Neural progenitor cell (in vitro differentiated cells): ENCODE data around the gene RHBDF1. TPM values are rescaled to one million over a fixed set of nuclear protein-coding genes. Genes with fewer than 3 reads are reported as not detected.

Source experiments
- DNase-seq: peaks from one replicate; pipeline ENCODE4 v3.0.0-alpha.2; 2016; ENCODE audit warnings: low spot score
- H2AFZ ChIP-seq: fragments of 200-600 bp; sonication (generic); replicated peaks from 2 replicates; pipeline ENCODE4 v1.6.1; 2016; ENCODE audit warnings: antibody characterized with exemption
- H3F3A ChIP-seq: fragments of 200-600 bp; sonication (generic); 2 replicates; pipeline ENCODE4 v1.6.1; 2016; ENCODE audit warnings: antibody characterized with exemption, low read depth
- H3K27ac ChIP-seq: fragments of 200-600 bp; sonication (generic); 2 replicates; pipeline ENCODE4 v1.5.1; 2016; ENCODE audit warnings: mild to moderate bottlenecking
- H3K27me3 ChIP-seq: fragments of 200-600 bp; sonication (generic); 2 replicates; pipeline ENCODE4 v1.6.1; 2016; ENCODE audit warnings: mild to moderate bottlenecking, moderate library complexity
- H3K36me3 ChIP-seq: fragments of 200-600 bp; sonication (generic); 2 replicates; pipeline ENCODE4 v1.5.1; 2016
- H3K4me1 ChIP-seq: fragments of 200-600 bp; sonication (generic); 2 replicates; pipeline ENCODE4 v1.6.1; 2016; ENCODE audit warnings: mixed run types
- H3K4me2 ChIP-seq: fragments of 200-600 bp; sonication (generic); 2 replicates; pipeline ENCODE4 v1.6.1; 2016
- H3K4me3 ChIP-seq: fragments of 200-600 bp; sonication (generic); 2 replicates; pipeline ENCODE4 v1.5.1; 2016
- H3K79me2 ChIP-seq: fragments of 200-600 bp; sonication (generic); 2 replicates; pipeline ENCODE4 v1.6.1; 2016; ENCODE audit warnings: low read depth
- H3K9ac ChIP-seq: fragments of 200-600 bp; sonication (generic); 2 replicates; pipeline ENCODE4 v1.6.1; 2016
- H3K9me3 ChIP-seq: fragments of 200-600 bp; sonication (generic); 2 replicates; pipeline ENCODE4 v1.5.1; 2016; ENCODE audit warnings: low read depth
- H4K20me1 ChIP-seq: fragments of 200-600 bp; sonication (generic); 2 replicates; pipeline ENCODE4 v1.6.1; 2016; ENCODE audit warnings: low read depth
- H3K27ac Mint-ChIP-seq: 3 replicates; pipeline ENCODE4 v1.8.0; 2021; ENCODE audit warnings: mixed read lengths
- H3K27me3 Mint-ChIP-seq: 2 replicates; pipeline ENCODE4 v1.8.0; 2022; ENCODE audit warnings: low read depth, mild to moderate bottlenecking, inconsistent platforms, moderate library complexity, mixed read lengths; ENCODE audit not compliant: insufficient read depth
- H3K36me3 Mint-ChIP-seq: 3 replicates; pipeline ENCODE4 v1.8.0; 2021; ENCODE audit warnings: mixed read lengths
- H3K4me1 Mint-ChIP-seq: 3 replicates; pipeline ENCODE4 v1.8.0; 2021; ENCODE audit warnings: mixed read lengths
- H3K4me3 Mint-ChIP-seq: 3 replicates; pipeline ENCODE4 v1.8.0; 2021; ENCODE audit warnings: mild to moderate bottlenecking, moderate library complexity, mixed read lengths
- H3K9me3 Mint-ChIP-seq: 3 replicates; pipeline ENCODE4 v1.8.0; 2020; ENCODE audit warnings: mixed read lengths
- EZH2 ChIP-seq: fragments of 200-600 bp; sonication (generic); IDR thresholded peaks from 2 replicates; pipeline ENCODE4 v1.6.1; 2017; ENCODE audit warnings: antibody characterized with exemption, mild to moderate bottlenecking, moderate library complexity
- EZH2phosphoT487 ChIP-seq: fragments of 200-600 bp; sonication (generic); IDR thresholded peaks from 2 replicates; pipeline ENCODE4 v1.6.1; 2017; ENCODE audit warnings: antibody characterized with exemption
- total RNA-seq: library from RNA; depleted of rRNA; stranded (reverse); fragments of >200 nt; gene quantifications from 2 replicates; pipeline ENCODE4 v1.2.3, GENCODE V29; 2015; ENCODE audit warnings: low replicate concordance
- TF ChIP-seq, protein P1 (sequence below): fragments of 200-600 bp; sonication (generic); IDR thresholded peaks from 2 replicates; pipeline ENCODE4 v1.5.1; 2017; ENCODE audit warnings: antibody characterized with exemption, mild to moderate bottlenecking

The RHBDF1 gene
- total RNA-seq, 1 donor from 2014 or later = 11.0 TPM

DNA sequence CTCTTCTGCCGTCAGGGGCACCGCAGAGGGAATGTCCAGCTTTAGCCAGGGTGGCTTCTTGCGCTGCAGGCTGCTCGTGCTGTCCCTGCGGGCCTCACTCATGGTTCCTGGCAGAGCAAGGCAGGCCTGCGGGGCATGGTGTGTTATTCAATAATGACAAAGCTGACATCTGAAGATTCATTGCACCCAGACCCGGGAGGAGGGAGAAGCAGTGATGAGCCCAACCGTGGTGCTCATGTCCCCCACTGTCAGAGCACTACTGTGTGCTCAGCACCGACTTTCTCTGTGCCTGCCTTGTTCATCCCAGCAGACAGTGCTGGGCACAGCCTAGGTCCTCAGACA, 7.5 kb downstream of the RHBDF1 start:
- Histone ChIP-seq H2AFZ (no peak overlapping the region), H3K4me2 (no peak overlapping the region), H3K79me2 (no peaks in the 10 kb centered on the region), H3K27ac (no peak overlapping the region), H3F3A (no peaks in the 10 kb centered on the region), H4K20me1 (peaks cover 16% of the 10 kb centered on the region), H3K36me3 (no peaks in the 10 kb centered on the region), H3K9ac (no peak overlapping the region), H3K4me1 (peaks cover 12% of the 10 kb centered on the region), H3K9me3 (no peaks in the 10 kb centered on the region), H3K27me3 (no peaks in the 10 kb centered on the region), H3K4me3 (no peak overlapping the region)
- H3K27ac Mint-ChIP-seq = no peak overlapping the region
- TF ChIP-seq EZH2phosphoT487 (no peak), EZH2 (no peak)
- TF ChIP-seq, protein P1, sequence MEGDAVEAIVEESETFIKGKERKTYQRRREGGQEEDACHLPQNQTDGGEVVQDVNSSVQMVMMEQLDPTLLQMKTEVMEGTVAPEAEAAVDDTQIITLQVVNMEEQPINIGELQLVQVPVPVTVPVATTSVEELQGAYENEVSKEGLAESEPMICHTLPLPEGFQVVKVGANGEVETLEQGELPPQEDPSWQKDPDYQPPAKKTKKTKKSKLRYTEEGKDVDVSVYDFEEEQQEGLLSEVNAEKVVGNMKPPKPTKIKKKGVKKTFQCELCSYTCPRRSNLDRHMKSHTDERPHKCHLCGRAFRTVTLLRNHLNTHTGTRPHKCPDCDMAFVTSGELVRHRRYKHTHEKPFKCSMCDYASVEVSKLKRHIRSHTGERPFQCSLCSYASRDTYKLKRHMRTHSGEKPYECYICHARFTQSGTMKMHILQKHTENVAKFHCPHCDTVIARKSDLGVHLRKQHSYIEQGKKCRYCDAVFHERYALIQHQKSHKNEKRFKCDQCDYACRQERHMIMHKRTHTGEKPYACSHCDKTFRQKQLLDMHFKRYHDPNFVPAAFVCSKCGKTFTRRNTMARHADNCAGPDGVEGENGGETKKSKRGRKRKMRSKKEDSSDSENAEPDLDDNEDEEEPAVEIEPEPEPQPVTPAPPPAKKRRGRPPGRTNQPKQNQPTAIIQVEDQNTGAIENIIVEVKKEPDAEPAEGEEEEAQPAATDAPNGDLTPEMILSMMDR = no peak
- no peak for DNase-seq
- no peaks in the 10 kb centered on the region for H3K9me3 Mint-ChIP-seq
- H3K27me3 Mint-ChIP-seq = peaks cover 6% of the 10 kb centered on the region
- peaks cover 21% of the 10 kb centered on the region for H3K4me1 Mint-ChIP-seq
- no peak overlapping the region for H3K4me3 Mint-ChIP-seq
- peaks cover 7% of the 10 kb centered on the region for H3K36me3 Mint-ChIP-seq

GRCh38 chr16:63998-64913, 8.2 kb downstream of the RHBDF1 start:
- Histone ChIP-seq H3K36me3 (no peaks in the 10 kb centered on the region), H4K20me1 (peaks cover 13% of the 10 kb centered on the region), H3K27me3 (no peaks in the 10 kb centered on the region), H2AFZ (no peak overlapping the region), H3K9ac (no peak overlapping the region), H3K9me3 (no peaks in the 10 kb centered on the region), H3F3A (no peaks in the 10 kb centered on the region), H3K79me2 (no peaks in the 10 kb centered on the region), H3K4me3 (no peak overlapping the region), H3K4me1 (peaks cover 8% of the 10 kb centered on the region), H3K4me2 (no peak overlapping the region), H3K27ac (no peak overlapping the region)
- H3K27me3 Mint-ChIP-seq = peaks cover 6% of the 10 kb centered on the region
- H3K27ac Mint-ChIP-seq = no peak overlapping the region
- H3K9me3 Mint-ChIP-seq = no peaks in the 10 kb centered on the region
- no peak overlapping the region for H3K4me3 Mint-ChIP-seq
- DNase-seq = no peak
- H3K4me1 Mint-ChIP-seq = peaks cover 17% of the 10 kb centered on the region
- TF ChIP-seq, protein P1 = no peak
- H3K36me3 Mint-ChIP-seq = peaks cover 7% of the 10 kb centered on the region

- H3K27ac ChIP-seq = no peak overlapping the region
- H3F3A ChIP-seq = no peaks in the 10 kb centered on the region
- no peak for DNase-seq
- Mint-ChIP-seq H3K27me3 (peaks cover 7% of the 10 kb centered on the region), H3K4me1 (peaks cover 11% of the 10 kb centered on the region), H3K4me3 (no peak overlapping the region), H3K27ac (no peak overlapping the region), H3K9me3 (no peaks in the 10 kb centered on the region), H3K36me3 (peaks cover 7% of the 10 kb centered on the region)
- no peak overlapping the region for H2AFZ ChIP-seq
- no peak overlapping the region for H3K4me3 ChIP-seq
- no peaks in the 10 kb centered on the region for H3K36me3 ChIP-seq
- no peaks in the 10 kb centered on the region for H3K27me3 ChIP-seq
- no peaks in the 10 kb centered on the region for H3K9me3 ChIP-seq
- no peak overlapping the region for H3K9ac ChIP-seq
- TF ChIP-seq, protein P1 = no peak
- TF ChIP-seq EZH2 (no peak), EZH2phosphoT487 (no peak)
- no peaks in the 10 kb centered on the region for H3K79me2 ChIP-seq
- H3K4me1 ChIP-seq = peaks cover 4% of the 10 kb centered on the region
- no peak overlapping the region for H3K4me2 ChIP-seq
- peaks cover 13% of the 10 kb centered on the region for H4K20me1 ChIP-seq
Measured at GRCh38 chr16:63466-63865, 9.0 kb downstream of the RHBDF1 start.
